HepG2 (cell line): ENCODE results near the gene PAIP2. TPM values are rescaled to one million over a fixed set of nuclear protein-coding genes. Genes with fewer than 3 reads are reported as not detected.

Experiments
- ATAC-seq: fragments of 200-7000 bp; cut with Tn5 transposase; 3 replicates; pipeline ENCODE4 v1.9.1; 2020; ENCODE audit warnings: mild to moderate bottlenecking, moderate library complexity
- BruUV-seq: library from RNA; stranded (reverse); fragments of 400-500 nt; replicated peaks from 2 replicates; lab custom pipeline; 2021; lab: Mats Ljungman, UMichigan
- CTCF ChIA-PET: fragments of 300-600 bp; formaldehyde crosslinking; extraction: SDS; loops from one replicate; lab custom pipeline; 2021; ENCODE audit warnings: low total read pairs, inconsistent platforms, low intra/inter-chr PET ratio; lab: Yijun Ruan, JAX
- POLR2A ChIA-PET: fragments of 350-600 bp; sonication (Branson Sonifier 250); formaldehyde crosslinking; loops from one replicate; lab custom pipeline; 2020; ENCODE audit warnings: antibody characterized with exemption, inconsistent platforms; lab: Yijun Ruan, JAX
- DNase-seq: peaks from one replicate; pipeline ENCODE4 v3.0.0-alpha.2; 2015; ENCODE audit warnings: low spot score
- FAIRE-seq: peaks from 3 replicates; lab custom pipeline; 2011; peaks lifted over from hg19 to GRCh38; lab: Jason Lieb, UNC
- H2AFZ ChIP-seq: one replicate; pipeline ENCODE4 v1.6.1; 2011; ENCODE audit warnings: low read length, inconsistent platforms
- H3K27ac ChIP-seq: fragments of 300-600 bp; 3 replicates; pipeline ENCODE4 v1.8.0; 2011; ENCODE audit warnings: mixed run types, mild to moderate bottlenecking, mixed read lengths, low read length, inconsistent platforms; ENCODE audit not compliant: insufficient read depth; ENCODE audit errors: extremely low read length
- H3K27me3 ChIP-seq, 2 experiments: fragments of 200-600 bp in 1 of 2; 2 replicates in 1 of 2; 3 replicates in 1 of 2; pipeline versions ENCODE4 v1.6.0 to v1.8.0; 2011; ENCODE audit warnings: low read length in 2 of 2, mild to moderate bottlenecking in 2 of 2, moderate library complexity in 2 of 2, inconsistent platforms in 1 of 2; ENCODE audit not compliant: insufficient read depth in 2 of 2, control insufficient read depth in 1 of 2
- H3K36me3 ChIP-seq, 2 experiments: fragments of 200-600 bp in 1 of 2; replicated peaks in 1 of 2; 2 replicates in 1 of 2; 3 replicates in 1 of 2; pipeline versions ENCODE4 v1.5.1 to v1.8.0; 2011; ENCODE audit warnings: low read length in 2 of 2, inconsistent platforms in 1 of 2; ENCODE audit not compliant: insufficient read depth in 2 of 2, control insufficient read depth in 1 of 2
- H3K4me1 ChIP-seq: 2 replicates; pipeline ENCODE4 v1.5.1; 2012; ENCODE audit warnings: low read length, inconsistent platforms; ENCODE audit not compliant: insufficient read depth
- H3K4me2 ChIP-seq: 2 replicates; pipeline ENCODE4 v1.6.0; 2011; ENCODE audit warnings: low read depth, low read length, inconsistent platforms
- H3K4me3 ChIP-seq, 3 experiments: fragments of 200-600 bp in 1 of 3; sonication (generic), shearing (Covaris generic) in 1 of 3; replicated peaks in 1 of 3; 2 replicates each; pipeline ENCODE4 v1.5.1; 2011 to 2016; ENCODE audit warnings: low read length in 3 of 3, inconsistent platforms in 2 of 3, low read depth in 2 of 3, mild to moderate bottlenecking in 2 of 3, control low read depth in 1 of 3, mixed read lengths in 1 of 3; ENCODE audit not compliant: insufficient read depth in 1 of 3
- H3K79me2 ChIP-seq: one replicate; pipeline ENCODE4 v1.6.1; 2011; ENCODE audit warnings: low read length, inconsistent platforms; ENCODE audit not compliant: insufficient read depth
- H3K9ac ChIP-seq: 2 replicates; pipeline ENCODE4 v1.6.0; 2011; ENCODE audit warnings: mild to moderate bottlenecking, low read depth, low read length, inconsistent platforms; ENCODE audit not compliant: insufficient read depth
- H3K9me3 ChIP-seq: 2 replicates; pipeline ENCODE4 v1.5.1; 2012; ENCODE audit warnings: mild to moderate bottlenecking, low read length
- H4K20me1 ChIP-seq: 2 replicates; pipeline ENCODE4 v1.6.0; 2011; ENCODE audit warnings: inconsistent platforms, mild to moderate bottlenecking, low read length, moderate library complexity; ENCODE audit not compliant: insufficient read depth
- PAF1 ChIP-seq: IDR thresholded peaks from 2 replicates; pipeline ENCODE4 v1.6.1; 2016; ENCODE audit warnings: missing genetic modification reagents, missing compliant biosample characterization
- POLR2A ChIP-seq, 2 experiments: IDR thresholded peaks; 2 replicates each; pipeline ENCODE4 v1.6.1; 2011; ENCODE audit warnings: low read depth in 2 of 2, low read length in 2 of 2, mild to moderate bottlenecking in 1 of 2, moderate library complexity in 1 of 2; ENCODE audit not compliant: insufficient read depth in 1 of 2
- POLR2AphosphoS5 ChIP-seq: IDR thresholded peaks from 2 replicates; pipeline ENCODE4 v1.6.1; 2012; ENCODE audit warnings: low read depth, low read length
- POLR2G ChIP-seq: fragments of 200-400 bp; formaldehyde crosslinking; IDR thresholded peaks from 2 replicates; pipeline ENCODE4 v1.6.1; 2018; ENCODE audit warnings: mild to moderate bottlenecking, low read depth, low read length, moderate library complexity
- SMAD9 ChIP-seq: sonication (generic); formaldehyde crosslinking; IDR thresholded peaks from 2 replicates; pipeline ENCODE4 v1.5.1; 2020; ENCODE audit warnings: mild to moderate bottlenecking, missing genetic modification reagents
- ZNF225 ChIP-seq: sonication (generic); formaldehyde crosslinking; IDR thresholded peaks from 2 replicates; pipeline ENCODE4 v1.4.0; 2020; ENCODE audit warnings: mild to moderate bottlenecking, missing genetic modification reagents
- ZNF235 ChIP-seq: sonication (generic); formaldehyde crosslinking; IDR thresholded peaks from 2 replicates; pipeline ENCODE4 v1.8.1; 2023; ENCODE audit warnings: mild to moderate bottlenecking, missing genetic modification reagents, borderline replicate concordance
- ZSCAN30 ChIP-seq: sonication (generic); formaldehyde crosslinking; IDR thresholded peaks from 2 replicates; pipeline ENCODE4 v1.5.0; 2020; ENCODE audit warnings: mild to moderate bottlenecking, missing genetic modification reagents
- WGBS: methylation state at CpG from one replicate; pipeline ENCODE4 v1.1.6; 2017; ENCODE audit warnings: low lambda C conversion rate; 5-methylcytosine and 5-hydroxymethylcytosine counted together
- in situ Hi-C: cut with HindIII; loops from 2 replicates; pipeline ENCODE4 v1.10.0; 2017; ENCODE audit warnings: low pct_unique_long_range_greater_than_20kb; ENCODE audit not compliant: extremely low pct_ligation_motif_present
- intact Hi-C: fragments of 100-400 bp; cut with micrococcal nuclease; formaldehyde crosslinking; loops from one replicate; pipeline ENCODE4 v1.10.0; 2022; ENCODE audit not compliant: unreplicated experiment
- polyA plus RNA-seq, 8 experiments: library from polyadenylated mRNA; depleted of rRNA in 3 of 8; stranded (reverse) in 7 of 8; unstranded in 1 of 8; fragments of >200 nt; fragmentation: Illumina TruSeq in 4 of 8; extraction: Trizol in 4 of 8; gene quantifications; 2 replicates each; pipeline versions ENCODE4 v1.2.1 to v1.2.3, GENCODE V29; 2011 to 2016; ENCODE audit warnings: low read depth in 4 of 8, missing spikeins in 1 of 8, mixed read lengths in 1 of 8; ENCODE audit not compliant: insufficient read depth in 1 of 8
- total RNA-seq, 5 experiments: library from RNA; depleted of rRNA; stranded (reverse); fragments of >200 nt; fragmentation: Illumina TruSeq; extraction: Trizol; gene quantifications; 2 replicates each; pipeline ENCODE4 v1.2.3, GENCODE V29; 2016; ENCODE audit warnings: low read depth in 1 of 5

The PAIP2 gene
- total and polyA plus RNA-seq, 2 of the 13 experiments (the other 11 are each of a cell fraction or from before 2014, with no cell fraction given): 61.5 to 76.3 TPM

DNA sequence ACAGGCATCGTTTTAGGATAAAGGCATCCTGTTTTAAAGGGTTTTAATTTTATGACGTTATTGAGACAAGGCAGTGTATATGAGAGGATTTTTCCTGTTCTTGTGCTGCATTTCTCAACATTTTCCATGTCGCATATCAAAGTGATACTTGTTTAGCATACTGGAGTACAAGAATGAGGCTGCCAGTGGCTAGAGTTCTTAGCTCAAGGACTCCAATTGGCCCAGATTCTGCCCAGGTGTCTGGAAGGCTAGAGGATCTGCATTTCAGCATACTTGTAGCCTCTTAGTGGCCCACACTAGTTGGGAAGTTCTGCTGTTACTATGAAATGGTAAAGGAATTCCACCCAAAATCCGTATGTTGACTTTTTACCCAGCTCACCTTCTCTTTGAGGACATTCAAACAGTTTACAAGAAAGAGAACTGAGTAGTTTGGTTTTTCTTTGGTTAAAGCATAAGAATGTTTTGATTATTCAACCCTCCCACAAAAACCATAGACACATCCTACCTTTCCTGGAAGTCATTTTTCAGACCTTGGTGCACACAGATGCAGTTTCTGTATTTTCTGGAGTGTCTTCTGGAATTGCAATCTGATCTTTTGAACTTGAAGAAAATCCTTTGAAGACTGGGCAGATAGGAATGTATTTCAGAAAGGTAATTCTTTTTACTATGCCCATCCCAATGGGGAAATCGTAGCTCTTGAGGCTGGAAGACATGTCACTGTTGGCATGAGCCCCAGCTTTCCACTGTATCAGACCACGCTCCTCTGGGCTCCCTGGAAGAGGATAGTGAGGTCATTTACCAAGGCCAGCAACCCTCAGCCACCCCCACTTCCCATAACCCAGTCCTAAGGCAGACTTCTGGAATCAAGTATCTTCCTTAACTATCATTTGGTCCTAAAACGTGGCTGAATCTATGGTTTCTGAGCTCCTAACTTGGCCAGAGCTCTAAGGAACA, 30.1 kb downstream of the PAIP2 start:
- Histone ChIP-seq H3K4me3 (no peak overlapping the region), H3K4me1 (no peaks in the 10 kb centered on the region)
- ATAC-seq (no peak), FAIRE-seq (no peak)
- TF ChIP-seq POLR2AphosphoS5 (0 out of 2 replicates have a peak, but pooled peaks have one; percentile 22), SMAD9 (CRISPR knock-in tag) (no peak), ZSCAN30 (CRISPR knock-in tag) (no peak), ZNF225 (CRISPR knock-in tag) (no peak), POLR2A (IDR thresholded peaks at IDR 0.05; ENCODE audit: insufficient read depth in 1 of 2, low read depth in 2 of 2, low read length in 2 of 2) (peak in 1 of 2 experiments; percentile 33; a peak in 1 of 4 replicates)
- TF ChIP-seq, all 625 proteins: peak for 2
- Histone ChIP-seq H3K79me2 (no peaks in the 10 kb centered on the region), H4K20me1 (no peaks in the 10 kb centered on the region), H3K27ac (no peak overlapping the region), H3K27me3 (no peaks in the 10 kb centered on the region), H3K36me3 (peaks cover 6 to 24% of the 10 kb centered on the region in 2 experiments; a peak in 4 of 5 replicates), H3K9me3 (no peaks in the 10 kb centered on the region), H3K4me2 (no peak overlapping the region), H3K9ac (no peak overlapping the region), H2AFZ (no peak overlapping the region)
- 89% methylated on average over 7 of the region's 7 CpGs for WGBS
- ChIA-PET CTCF (no interaction called here), POLR2A (interaction anchor here (0.6 kb wide), 1 partner anchor 62 kb away, joined by 3 read pairs; no protein-coding TSS in a partner anchor)
- in situ Hi-C loops: no loop called here
- intact Hi-C loops: no loop called here
- no peak for DNase-seq
- no TSS peak for BruUV-seq

DNA sequence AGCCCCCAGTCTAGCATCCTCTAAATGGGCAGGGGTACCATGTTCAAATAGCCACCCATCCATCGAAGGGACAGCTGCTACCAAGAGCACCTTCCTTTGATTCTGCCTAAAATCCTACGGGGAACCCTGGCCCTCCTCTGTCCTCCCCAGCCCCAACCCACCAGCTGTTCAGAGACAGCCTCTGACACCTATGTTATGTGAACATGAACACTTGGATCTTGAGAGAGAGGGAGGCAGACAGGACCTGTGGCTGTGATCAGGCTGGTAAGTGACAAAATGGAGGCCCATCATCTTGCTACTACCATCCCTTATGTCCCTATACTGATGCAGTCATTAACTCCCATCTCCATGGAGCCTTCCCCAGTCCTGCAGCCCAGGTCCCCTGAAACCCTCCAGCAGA, 33.3 kb downstream of the PAIP2 start:
- H3K9ac ChIP-seq: no peak overlapping the region
- H3K4me3 ChIP-seq: no peak overlapping the region
- no peaks in the 10 kb centered on the region for H3K27me3 ChIP-seq
- no peaks in the 10 kb centered on the region for H3K79me2 ChIP-seq
- H3K36me3 ChIP-seq: peaks cover 2 to 5% of the 10 kb centered on the region in 2 experiments; a peak in 3 of 5 replicates
- ChIA-PET CTCF (no interaction called here), POLR2A (interaction anchor here (1.1 kb wide), 1 partner anchor 8 kb away, joined by 6 read pairs; the partner anchor contains the start of gene SLC23A1)
- no peak overlapping the region for H3K27ac ChIP-seq
- no peaks in the 10 kb centered on the region for H4K20me1 ChIP-seq
- no peak overlapping the region for H3K4me2 ChIP-seq
- no peak overlapping the region for H2AFZ ChIP-seq
- FAIRE-seq (no peak), DNase-seq (no peak), ATAC-seq (0 out of 3 replicates have a peak, but pooled peaks have one; percentile 7)
- WGBS: 100% methylated on average over 2 of the region's 2 CpGs
- H3K9me3 ChIP-seq: no peaks in the 10 kb centered on the region
- H3K4me1 ChIP-seq: peaks cover 2% of the 10 kb centered on the region
- TF ChIP-seq ZNF235 (CRISPR knock-in tag) (no peak), POLR2G (0 out of 2 replicates have a peak, but pooled peaks have one; percentile 23), PAF1 (CRISPR knock-in tag) (peak; percentile 82; the same call in 1 of the 2 replicates)
- intact Hi-C loops (no loop called here), in situ Hi-C loops (no loop called here)
- no TSS peak for BruUV-seq
